Natural killer cell (primary cell): ENCODE measurements around the gene NAGLU. TPM values are rescaled to one million over a fixed set of nuclear protein-coding genes. Genes with fewer than 3 reads are reported as not detected.

Experiments used
- ATAC-seq, 3 donors: fragments of 150-1000 bp in 2 of 3; fragments of 200-7000 bp in 1 of 3; cut with Tn5 transposase; 1 replicate in 1 of 3; 2 replicates in 2 of 3; pipeline ENCODE4 v1.10.0; 2021; ENCODE audit warnings: mild to moderate bottlenecking in 2 of 3, moderate library complexity in 2 of 3
- DNase-seq, 2 donors: peaks; one replicate each; pipeline versions ENCODE4 v3.0.0 to v3.0.0-alpha.2; 2013 to 2021; ENCODE audit warnings: mixed read lengths in 1 of 2
- H3K27ac ChIP-seq: one replicate; pipeline ENCODE4 v1.5.1; 2013; ENCODE audit warnings: mild to moderate bottlenecking, low read length
- H3K27me3 ChIP-seq: one replicate; pipeline ENCODE4 v1.6.1; 2013; ENCODE audit warnings: low read length; ENCODE audit not compliant: control insufficient read depth, insufficient read depth
- H3K36me3 ChIP-seq: one replicate; pipeline ENCODE4 v1.6.1; 2013; ENCODE audit warnings: low read length; ENCODE audit not compliant: control insufficient read depth, insufficient read depth
- H3K4me1 ChIP-seq: one replicate; pipeline ENCODE4 v1.6.1; 2013; ENCODE audit warnings: low read length; ENCODE audit not compliant: control insufficient read depth, insufficient read depth
- H3K4me3 ChIP-seq: one replicate; pipeline ENCODE4 v1.5.1; 2013; ENCODE audit warnings: low read length
- H3K9me3 ChIP-seq: one replicate; pipeline ENCODE4 v1.6.1; 2013; ENCODE audit warnings: low read length; ENCODE audit not compliant: control insufficient read depth, insufficient read depth
- H3K27ac Mint-ChIP-seq, 2 donors: one replicate each; pipeline ENCODE4 v1.8.0; 2022; ENCODE audit warnings: mild to moderate bottlenecking in 2 of 2, mixed read lengths in 2 of 2, moderate library complexity in 1 of 2
- H3K27me3 Mint-ChIP-seq, 2 donors: one replicate each; pipeline ENCODE4 v1.8.0; 2022; ENCODE audit warnings: low read depth in 2 of 2, mixed read lengths in 2 of 2
- H3K36me3 Mint-ChIP-seq: one replicate; pipeline ENCODE4 v1.8.0; 2022; ENCODE audit warnings: mixed read lengths
- H3K4me1 Mint-ChIP-seq, 2 donors: one replicate each; pipeline ENCODE4 v1.8.0; 2022; ENCODE audit warnings: mixed read lengths in 2 of 2
- H3K4me3 Mint-ChIP-seq: one replicate; pipeline ENCODE4 v1.8.0; 2022; ENCODE audit warnings: mild to moderate bottlenecking, moderate library complexity, mixed read lengths
- H3K9me3 Mint-ChIP-seq, 2 donors: one replicate each; pipeline ENCODE4 v1.8.0; 2022; ENCODE audit warnings: mixed read lengths in 2 of 2
- CTCF ChIP-seq: fragments of 200-600 bp; IDR thresholded peaks from one replicate; pipeline ENCODE4 v1.8.0; 2022; ENCODE audit warnings: antibody characterized with exemption
- WGBS: methylation state at CpG from one replicate; pipeline ENCODE4 v1.1.7; 2013; ENCODE audit warnings: missing lambda C conversion rate; ENCODE audit not compliant: insufficient coverage; 5-methylcytosine and 5-hydroxymethylcytosine counted together
- intact Hi-C: fragments of 100-400 bp; cut with micrococcal nuclease; formaldehyde crosslinking; loops from one replicate; pipeline ENCODE4 v1.14.2; 2022
- total RNA-seq, 4 donors: library from RNA; stranded (reverse); fragments of 120-200 nt in 1 of 4; gene quantifications; one replicate each; pipeline versions ENCODE4 v1.2.3 to v1.2.4, GENCODE V29; 2013 to 2022

NAGLU gene
- total RNA-seq, 3 donors from 2014 or later (not counting 1 experiment from before 2014, with no cell fraction given), result 34.8 to 44.3 (median 36.4) TPM

GRCh38 chr17:42574463-42574862, 38.4 kb downstream of the NAGLU start:
- Histone ChIP-seq H3K9me3 (no peaks in the 10 kb centered on the region), H3K27me3 (no peaks in the 10 kb centered on the region), H3K4me3 (no peak overlapping the region), H3K36me3 (peaks cover 47% of the 10 kb centered on the region), H3K27ac (no peak overlapping the region), H3K4me1 (peaks cover 18% of the 10 kb centered on the region)
- 100% methylated on average over 2 of the region's 3 CpGs for WGBS
- intact Hi-C loops, result no loop called here
- ATAC-seq, result no peak
- Mint-ChIP-seq H3K27me3 (no peaks in the 10 kb centered on the region), H3K9me3 (no peaks in the 10 kb centered on the region), H3K4me1 (peaks cover 36% of the 10 kb centered on the region in 2 donors), H3K27ac (no peak overlapping the region), H3K36me3 (peaks cover 11% of the 10 kb centered on the region), H3K4me3 (no peak overlapping the region)
- no peak for TF ChIP-seq CTCF
- no peak for DNase-seq

- ATAC-seq (no peak), DNase-seq (no peak)
- no peaks in the 10 kb centered on the region for H3K9me3 Mint-ChIP-seq
- peak overlapping the region; percentile 95 to 96 for H3K27ac Mint-ChIP-seq
- H3K4me3 Mint-ChIP-seq, result peak overlapping the region; percentile 42
- no peaks in the 10 kb centered on the region for H3K9me3 ChIP-seq
- peak overlapping the region; percentile 79 for H3K27ac ChIP-seq
- peak overlapping the region; percentile 88 for H3K4me3 ChIP-seq
- H3K27me3 ChIP-seq, result no peaks in the 10 kb centered on the region
- H3K4me1 ChIP-seq, result peaks cover 18% of the 10 kb centered on the region
- H3K27me3 Mint-ChIP-seq, result no peaks in the 10 kb centered on the region
- peaks cover 50% of the 10 kb centered on the region for H3K36me3 ChIP-seq
- peaks cover 36 to 39% of the 10 kb centered on the region in 2 donors for H3K4me1 Mint-ChIP-seq
- no peak for TF ChIP-seq CTCF
- peaks cover 11% of the 10 kb centered on the region for H3K36me3 Mint-ChIP-seq
- 16% methylated on average over 18 of the region's 18 CpGs for WGBS
- intact Hi-C loops, result loop anchor here (2.0 to 5.0 kb wide), 2 partner anchors 32 to 185 kb away; partner anchors contain the start of genes RAMP2, RETREG3 and TUBG1
Measured at GRCh38 chr17:42577140-42577531, 41.1 kb downstream of the NAGLU start.

- Histone ChIP-seq H3K27me3 (no peaks in the 10 kb centered on the region), H3K27ac (peak within 1 kb of the TSS; percentile 79), H3K4me3 (peak within 1 kb of the TSS; percentile 88), H3K36me3 (peaks cover 50% of the 10 kb centered on the region), H3K4me1 (peaks cover 18% of the 10 kb centered on the region), H3K9me3 (no peaks in the 10 kb centered on the region)
- Mint-ChIP-seq H3K27ac (peak within 1 kb of the TSS; percentile 95 to 96), H3K36me3 (peaks cover 14% of the 10 kb centered on the region), H3K4me1 (peaks cover 36 to 39% of the 10 kb centered on the region in 2 donors), H3K27me3 (no peaks in the 10 kb centered on the region), H3K9me3 (no peaks in the 10 kb centered on the region), H3K4me3 (peak within 1 kb of the TSS; percentile 98)
- ATAC-seq (peak; percentile 96 to 98 (median 96)), DNase-seq (peak; percentile 88 to 94)
- intact Hi-C loops, result loop anchor here (1.0 to 5.0 kb wide), 4 partner anchors 15 to 185 kb away; partner anchors contain the start of genes COASY, RAMP2, RETREG3 and TUBG1
- WGBS, result under 1% methylated on average over 52 of the region's 52 CpGs
- TF ChIP-seq CTCF, result peak; percentile 12
Measured at GRCh38 chr17:42577532-42578281, 41.7 kb downstream of the NAGLU start, which contains the start of gene PSMC3IP. Gene PSMC3IP (minus strand): TSS chr17:42577729. CDS start chr17:42577686, 43 bp downstream.
